ENCODE measurements around the gene CLIP4.
"Not testable (repeated sequence)": the region's sequence is repeated elsewhere in the genome, so short reads cannot be mapped to it uniquely, and the experiment has no call there.

CLIP4 gene

GRCh38 chr2:29114946-29115609 lies at the start of gene CLIP4:
Gene CLIP4, plus strand, starts transcription at chr2:29115415. Its CDS starts 5,974 bp downstream, at chr2:29121389.
- peak; percentile 84 for DNase-seq

GRCh38 chr2:29066271-29066860 lies 48.8 kb upstream of the CLIP4 start:
- DNase-seq, result no peak

DNA sequence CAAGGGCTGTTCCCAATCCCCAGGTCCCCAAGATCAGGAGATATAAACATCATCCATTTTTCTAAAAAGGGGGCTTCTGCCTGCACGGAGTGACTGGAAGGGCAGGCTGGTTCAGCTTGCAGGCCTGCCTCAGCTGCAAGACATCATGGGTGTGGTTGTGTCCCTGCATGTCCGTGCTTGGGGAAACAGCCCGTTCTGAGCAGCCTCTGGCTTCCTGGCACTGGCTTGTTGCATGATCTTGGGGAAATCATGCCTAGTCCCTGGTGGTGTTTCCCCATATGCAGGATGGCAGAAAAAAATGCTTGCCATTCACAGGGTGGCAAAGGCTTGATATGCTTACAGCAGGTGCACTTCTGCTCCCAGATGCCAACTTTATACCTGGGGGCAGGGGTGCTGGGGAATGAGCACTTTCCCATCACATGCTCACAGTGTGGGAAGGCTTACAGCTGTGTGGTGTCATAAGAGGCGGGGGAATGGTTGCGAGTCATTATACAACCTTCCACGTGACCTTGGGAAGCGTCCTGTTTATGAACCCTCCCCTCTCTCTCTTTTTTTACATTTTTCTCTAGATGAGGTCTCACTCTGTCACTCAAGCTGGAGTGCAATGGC lies 48.1 kb upstream of the CLIP4 start:
- DNase-seq, result no peak

DNA sequence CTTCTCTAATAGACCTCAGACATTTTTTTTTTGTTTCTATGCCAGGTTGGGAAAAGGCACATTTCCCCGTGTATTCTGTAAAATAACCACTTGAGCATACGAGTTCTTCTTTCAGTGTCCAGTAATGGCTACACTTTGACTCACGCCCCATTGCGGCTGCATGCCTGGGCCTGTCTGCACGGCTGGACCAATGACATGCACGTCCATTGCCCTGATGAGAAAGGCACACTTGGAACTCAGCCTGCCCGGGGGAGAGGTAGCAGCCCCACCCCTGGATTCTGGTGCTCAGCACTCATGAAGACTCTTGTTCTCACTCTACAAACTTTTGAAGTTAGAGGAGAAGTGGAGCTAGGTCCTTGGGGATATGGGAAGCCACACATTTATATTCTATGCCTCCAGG lies 46.7 kb upstream of the CLIP4 start:
- no peak for DNase-seq

GRCh38 chr2:29070526-29070925 lies 44.7 kb upstream of the CLIP4 start:
- DNase-seq, result no peak

- DNase-seq, result no peak
Observed at GRCh38 chr2:29071032-29071975, 43.9 kb upstream of the CLIP4 start.

DNA sequence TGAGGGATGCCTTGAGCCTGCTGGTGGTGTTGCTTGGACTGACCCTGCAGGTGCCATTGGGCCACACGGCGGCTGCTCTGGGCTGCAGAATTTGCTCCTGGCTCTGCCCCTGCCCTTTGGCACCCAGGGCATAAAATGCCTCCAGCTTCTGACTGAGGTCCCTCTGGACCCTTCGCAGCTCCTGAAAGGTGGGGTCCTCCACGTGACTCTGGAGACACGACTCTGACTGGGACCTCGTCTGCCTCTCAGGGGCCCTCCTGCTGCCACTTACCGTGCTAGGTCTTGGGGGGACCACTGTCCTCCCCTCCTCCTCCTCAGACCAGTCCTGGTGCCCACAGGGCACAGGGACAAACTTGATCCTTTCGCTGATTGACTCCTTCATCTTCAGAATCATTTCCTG lies 43.0 kb upstream of the CLIP4 start:
- DNase-seq, result no peak

DNA sequence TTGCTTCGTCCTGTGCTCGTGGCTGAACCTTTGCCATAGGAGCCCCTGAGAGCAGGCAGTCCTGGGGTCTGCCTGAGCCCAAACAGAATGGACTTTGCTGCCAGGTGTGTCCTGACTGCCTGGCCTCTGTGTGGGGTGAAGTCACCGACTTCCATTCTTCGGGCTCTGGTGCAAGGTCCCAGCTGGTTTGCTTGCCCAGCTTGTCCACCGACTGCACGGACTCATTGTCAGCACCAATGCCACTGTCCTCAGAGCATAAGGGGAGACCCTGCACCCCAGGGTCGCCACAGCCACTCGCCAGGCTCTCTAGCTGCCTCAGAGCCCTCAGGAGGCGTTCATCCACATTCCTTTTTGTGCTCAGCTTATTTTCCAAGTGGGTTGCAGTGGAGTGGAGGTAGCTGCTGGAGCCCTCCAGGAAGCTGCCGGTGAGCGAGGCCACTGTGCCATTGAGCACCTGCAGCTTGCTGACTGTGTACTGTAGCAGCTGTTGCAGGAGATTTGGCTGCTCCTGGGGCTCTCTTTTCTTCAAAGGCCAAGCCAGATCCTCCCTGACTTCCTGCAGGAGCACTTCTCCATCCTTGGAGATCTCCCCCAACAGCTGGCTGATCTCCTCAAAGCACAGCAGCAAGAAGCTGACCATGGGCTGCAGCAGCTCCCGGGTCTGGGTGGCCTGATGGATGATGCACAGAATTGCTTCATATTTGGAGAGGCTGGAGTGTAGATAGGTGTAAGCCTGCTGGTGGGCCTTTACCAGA lies 42.1 kb upstream of the CLIP4 start:
- DNase-seq, result no peak

GRCh38 chr2:29073933-29074332 lies 41.3 kb upstream of the CLIP4 start:
- no peak for DNase-seq

GRCh38 chr2:29074411-29074810 lies 40.8 kb upstream of the CLIP4 start, which contains the start of gene PCARE:
Gene PCARE, minus strand, starts transcription at chr2:29074523. Its CDS starts 262 bp downstream, at chr2:29074261.
- DNase-seq, result no peak

GRCh38 chr2:29075894-29076705 lies 39.1 kb upstream of the CLIP4 start:
- DNase-seq, result no peak

- DNase-seq, result no peak
Observed at GRCh38 chr2:29079887-29080286, 35.3 kb upstream of the CLIP4 start.

GRCh38 chr2:29080886-29081743 lies 34.1 kb upstream of the CLIP4 start:
- no peak for DNase-seq

GRCh38 chr2:29082804-29083495 lies 32.3 kb upstream of the CLIP4 start:
- DNase-seq, result no peak

- DNase-seq, result no peak
Observed at GRCh38 chr2:29084554-29084953, 30.7 kb upstream of the CLIP4 start.

- not testable (repeated sequence) for DNase-seq
Observed at GRCh38 chr2:29090311-29090710, 24.9 kb upstream of the CLIP4 start.

GRCh38 chr2:29096969-29097368 lies 18.2 kb upstream of the CLIP4 start:
- no peak for DNase-seq

DNA sequence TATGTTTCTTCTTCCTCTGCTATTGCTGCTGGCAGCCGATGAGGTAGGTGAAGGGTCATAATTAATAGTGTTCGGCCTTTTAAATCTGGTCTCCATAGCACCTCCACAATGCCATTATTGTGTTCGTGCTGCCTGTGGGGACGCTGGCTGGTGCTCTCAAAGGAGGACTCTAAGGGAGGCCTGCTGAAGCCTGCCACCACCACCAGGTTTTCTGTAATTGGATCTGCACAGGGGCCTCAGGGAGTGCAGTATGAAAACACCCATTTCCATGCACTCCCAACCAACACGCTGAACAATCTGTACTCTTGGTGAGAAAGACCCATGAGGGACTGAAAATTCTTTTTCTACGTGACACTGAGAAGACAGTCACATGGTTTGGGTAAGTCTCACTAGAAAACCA lies 17.6 kb upstream of the CLIP4 start:
- no peak for DNase-seq

- DNase-seq, result no peak
Observed at GRCh38 chr2:29100564-29100963, 14.7 kb upstream of the CLIP4 start.

- no peak for DNase-seq
Observed at GRCh38 chr2:29104688-29105087, 10.5 kb upstream of the CLIP4 start.

All from activated naive CD4-positive, alpha-beta T cell treated with anti-CD3 and anti-CD28 coated beads, Interleukin-2, amount 50 U/mL, for 16 hours (primary cell).